Endothelial cell (in vitro differentiated cells): ENCODE data around the gene TJP2. TPM values are rescaled to one million over a fixed set of nuclear protein-coding genes. Genes with fewer than 3 reads are reported as not detected.

Experiments used
- DNase-seq: peaks from one replicate; pipeline ENCODE4 v3.0.0; 2021; ENCODE audit warnings: low spot score
- H3K27ac Mint-ChIP-seq: one replicate; pipeline ENCODE4 v1.8.0; 2021; ENCODE audit warnings: mixed read lengths, inconsistent platforms; ENCODE audit not compliant: unreplicated experiment
- H3K27me3 Mint-ChIP-seq: one replicate; pipeline ENCODE4 v1.8.0; 2021; ENCODE audit warnings: mild to moderate bottlenecking, moderate library complexity, mixed read lengths, inconsistent platforms; ENCODE audit not compliant: unreplicated experiment
- H3K36me3 Mint-ChIP-seq: one replicate; pipeline ENCODE4 v1.8.0; 2021; ENCODE audit warnings: mild to moderate bottlenecking, low read depth, mixed read lengths, inconsistent platforms; ENCODE audit not compliant: unreplicated experiment
- H3K4me1 Mint-ChIP-seq: one replicate; pipeline ENCODE4 v1.8.0; 2021; ENCODE audit warnings: mild to moderate bottlenecking, mixed read lengths, inconsistent platforms; ENCODE audit not compliant: unreplicated experiment
- H3K4me3 Mint-ChIP-seq: one replicate; pipeline ENCODE4 v1.8.0; 2021; ENCODE audit warnings: mild to moderate bottlenecking, mixed read lengths, inconsistent platforms; ENCODE audit not compliant: unreplicated experiment
- H3K9me3 Mint-ChIP-seq: one replicate; pipeline ENCODE4 v1.8.0; 2021; ENCODE audit warnings: mixed read lengths, inconsistent platforms; ENCODE audit not compliant: unreplicated experiment
- CTCF ChIP-seq: fragments of 200-600 bp; sonication (generic); IDR thresholded peaks from one replicate; pipeline ENCODE4 v1.5.0; 2021; ENCODE audit warnings: antibody characterized with exemption; ENCODE audit not compliant: unreplicated experiment
- total RNA-seq: library from RNA; stranded (reverse); fragmentation: NEBNext Ultra II Directional; extraction: Animal tissue kit (Norgen Biotek cat#: 25700); gene quantifications from one replicate; pipeline ENCODE4 v1.2.1, GENCODE V29; 2021; ENCODE audit not compliant: unreplicated experiment

TJP2 gene
- total RNA-seq, 1 donor from 2014 or later: 198 TPM

- peak overlapping the region; percentile 83 for H3K4me3 Mint-ChIP-seq
- no peak for DNase-seq
- H3K9me3 Mint-ChIP-seq: no peaks in the 10 kb centered on the region
- H3K27ac Mint-ChIP-seq: no peak overlapping the region
- TF ChIP-seq CTCF: no peak
- H3K4me1 Mint-ChIP-seq: peaks cover 50% of the 10 kb centered on the region
- peaks cover 22% of the 10 kb centered on the region for H3K36me3 Mint-ChIP-seq
- H3K27me3 Mint-ChIP-seq: peaks cover 6% of the 10 kb centered on the region
Observed at GRCh38 chr9:69174616-69175463, 763 bp downstream of the TJP2 start.

GRCh38 chr9:69175486-69175885 lies 1.4 kb downstream of the TJP2 start:
- no peak for DNase-seq
- Mint-ChIP-seq H3K9me3 (no peaks in the 10 kb centered on the region), H3K4me1 (peaks cover 55% of the 10 kb centered on the region), H3K36me3 (peaks cover 22% of the 10 kb centered on the region), H3K27me3 (peaks cover 6% of the 10 kb centered on the region), H3K27ac (no peak overlapping the region), H3K4me3 (no peak overlapping the region)
- TF ChIP-seq CTCF: no peak

- H3K9me3 Mint-ChIP-seq: no peaks in the 10 kb centered on the region
- no peak overlapping the region for H3K4me3 Mint-ChIP-seq
- peaks cover 26% of the 10 kb centered on the region for H3K36me3 Mint-ChIP-seq
- TF ChIP-seq CTCF: no peak
- peaks cover 6% of the 10 kb centered on the region for H3K27me3 Mint-ChIP-seq
- H3K4me1 Mint-ChIP-seq: peaks cover 53% of the 10 kb centered on the region
- DNase-seq: no peak
- peak overlapping the region; percentile 50 for H3K27ac Mint-ChIP-seq
Observed at GRCh38 chr9:69176471-69177171, 2.5 kb downstream of the TJP2 start.

- no peak for TF ChIP-seq CTCF
- Mint-ChIP-seq H3K9me3 (no peaks in the 10 kb centered on the region), H3K27me3 (peaks cover 2% of the 10 kb centered on the region), H3K4me1 (peaks cover 49% of the 10 kb centered on the region), H3K36me3 (peaks cover 25% of the 10 kb centered on the region), H3K27ac (peak overlapping the region; percentile 57), H3K4me3 (no peak overlapping the region)
- DNase-seq: no peak
Observed at GRCh38 chr9:69178583-69179011, 4.5 kb downstream of the TJP2 start.

- H3K27me3 Mint-ChIP-seq: peaks cover 1% of the 10 kb centered on the region
- DNase-seq: no peak
- H3K4me1 Mint-ChIP-seq: peaks cover 48% of the 10 kb centered on the region
- no peak for TF ChIP-seq CTCF
- peak overlapping the region; percentile 57 for H3K27ac Mint-ChIP-seq
- no peaks in the 10 kb centered on the region for H3K9me3 Mint-ChIP-seq
- no peak overlapping the region for H3K4me3 Mint-ChIP-seq
- H3K36me3 Mint-ChIP-seq: peaks cover 25% of the 10 kb centered on the region
Observed at GRCh38 chr9:69179037-69179436, 5.0 kb downstream of the TJP2 start.
